Measurements from ENCODE around the gene SCN1A.

SCN1A gene

DNA sequence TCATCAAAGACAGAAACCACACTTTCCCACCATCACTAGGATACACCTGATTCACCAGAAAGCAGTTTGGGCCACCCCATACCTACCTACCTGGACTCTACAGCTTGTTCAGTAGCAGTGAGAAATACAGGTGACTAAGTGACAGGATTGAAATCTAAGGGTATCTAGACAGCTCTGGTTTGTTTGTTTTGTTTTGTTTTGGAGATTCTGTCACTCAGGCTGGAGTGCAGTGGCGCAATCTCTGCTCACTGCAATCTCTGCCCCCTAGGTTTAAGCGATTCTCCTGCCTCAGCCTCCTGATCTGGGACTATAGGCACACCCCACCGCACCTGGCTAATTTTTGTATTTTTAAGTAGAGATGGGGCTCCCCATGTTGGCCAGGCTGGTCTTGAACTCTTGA, 177.4 kb downstream of the SCN1A start:
- Histone ChIP-seq H3K4me2 (ENCODE audit: low read length) (no peak overlapping the region), H3K9ac (no peak overlapping the region), H3K4me3 (ENCODE audit: low read depth, low read length) (no peak overlapping the region), H3K4me1 (no peaks in the 10 kb centered on the region), H3K36me3 (ENCODE audit: control insufficient read depth, insufficient read depth, low read length) (no peaks in the 10 kb centered on the region), H3K27me3 (ENCODE audit: control insufficient read depth, insufficient read depth, low read length) (no peaks in the 10 kb centered on the region), H3K79me2 (peaks cover 12% of the 10 kb centered on the region), H3K9me3 (ENCODE audit: control insufficient read depth, low read length) (no peaks in the 10 kb centered on the region), H3K27ac (no peak overlapping the region), H2AFZ (no peak overlapping the region)
- TF ChIP-seq, protein P1, sequence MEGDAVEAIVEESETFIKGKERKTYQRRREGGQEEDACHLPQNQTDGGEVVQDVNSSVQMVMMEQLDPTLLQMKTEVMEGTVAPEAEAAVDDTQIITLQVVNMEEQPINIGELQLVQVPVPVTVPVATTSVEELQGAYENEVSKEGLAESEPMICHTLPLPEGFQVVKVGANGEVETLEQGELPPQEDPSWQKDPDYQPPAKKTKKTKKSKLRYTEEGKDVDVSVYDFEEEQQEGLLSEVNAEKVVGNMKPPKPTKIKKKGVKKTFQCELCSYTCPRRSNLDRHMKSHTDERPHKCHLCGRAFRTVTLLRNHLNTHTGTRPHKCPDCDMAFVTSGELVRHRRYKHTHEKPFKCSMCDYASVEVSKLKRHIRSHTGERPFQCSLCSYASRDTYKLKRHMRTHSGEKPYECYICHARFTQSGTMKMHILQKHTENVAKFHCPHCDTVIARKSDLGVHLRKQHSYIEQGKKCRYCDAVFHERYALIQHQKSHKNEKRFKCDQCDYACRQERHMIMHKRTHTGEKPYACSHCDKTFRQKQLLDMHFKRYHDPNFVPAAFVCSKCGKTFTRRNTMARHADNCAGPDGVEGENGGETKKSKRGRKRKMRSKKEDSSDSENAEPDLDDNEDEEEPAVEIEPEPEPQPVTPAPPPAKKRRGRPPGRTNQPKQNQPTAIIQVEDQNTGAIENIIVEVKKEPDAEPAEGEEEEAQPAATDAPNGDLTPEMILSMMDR (IDR thresholded peaks at IDR 0.05): no peak

DNA sequence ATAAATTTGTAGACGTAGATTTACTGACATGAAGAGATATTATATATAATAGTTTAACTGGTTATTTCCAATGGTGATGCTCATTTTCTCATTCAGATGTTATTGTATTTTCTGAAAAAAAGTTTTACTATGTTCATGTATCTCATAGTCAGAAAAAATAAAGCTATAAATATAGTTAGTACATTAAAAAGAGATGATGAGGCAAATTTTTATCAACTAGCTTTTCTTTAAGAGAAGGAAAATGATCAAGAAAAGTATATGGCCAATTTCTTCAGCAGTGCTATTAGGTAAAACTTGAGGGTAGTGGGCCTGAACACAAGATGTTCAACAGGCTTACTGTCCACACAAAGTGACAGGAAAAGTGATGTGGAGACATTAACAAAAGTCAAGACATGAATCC, 186.0 kb downstream of the SCN1A start:
- H3K27me3 ChIP-seq (ENCODE audit: control insufficient read depth, insufficient read depth, low read length): no peaks in the 10 kb centered on the region
- H3K4me2 ChIP-seq (ENCODE audit: low read length): no peak overlapping the region
- H3K79me2 ChIP-seq: no peaks in the 10 kb centered on the region
- H3K9me3 ChIP-seq (ENCODE audit: control insufficient read depth, low read length): no peaks in the 10 kb centered on the region
- H3K36me3 ChIP-seq (ENCODE audit: control insufficient read depth, insufficient read depth, low read length): no peaks in the 10 kb centered on the region
- no peak overlapping the region for H3K27ac ChIP-seq
- no peak overlapping the region for H3K9ac ChIP-seq
- no peaks in the 10 kb centered on the region for H3K4me1 ChIP-seq
- H2AFZ ChIP-seq: no peak overlapping the region
- H3K4me3 ChIP-seq (ENCODE audit: low read depth, low read length): no peak overlapping the region
- TF ChIP-seq, protein P1 (IDR thresholded peaks at IDR 0.05): no peak

DNA sequence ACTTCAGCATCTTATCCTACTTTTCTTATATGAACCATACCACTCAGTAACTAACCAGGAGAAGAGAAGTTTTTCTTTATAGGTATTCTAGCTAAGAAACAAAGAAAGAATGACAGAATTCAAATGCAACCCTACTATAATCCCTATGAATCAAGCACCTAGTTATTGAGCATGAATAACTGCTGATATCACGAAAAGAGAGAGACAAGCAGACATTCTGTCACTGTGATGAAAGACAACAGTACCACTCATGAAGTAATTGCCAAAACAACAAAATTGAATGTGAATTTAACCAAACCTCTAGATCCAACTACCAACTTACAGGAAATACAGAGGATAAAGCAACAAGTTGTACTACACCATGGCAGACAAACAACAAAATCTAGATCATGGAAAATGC, 189.6 kb downstream of the SCN1A start:
- Histone ChIP-seq H3K4me1 (no peaks in the 10 kb centered on the region), H3K9me3 (ENCODE audit: control insufficient read depth, low read length) (no peaks in the 10 kb centered on the region), H3K9ac (no peak overlapping the region), H3K27me3 (ENCODE audit: control insufficient read depth, insufficient read depth, low read length) (no peaks in the 10 kb centered on the region), H3K79me2 (no peaks in the 10 kb centered on the region), H3K4me3 (ENCODE audit: low read depth, low read length) (no peak overlapping the region), H3K36me3 (ENCODE audit: control insufficient read depth, insufficient read depth, low read length) (no peaks in the 10 kb centered on the region), H3K27ac (no peak overlapping the region), H3K4me2 (ENCODE audit: low read length) (no peak overlapping the region), H2AFZ (no peak overlapping the region)
- TF ChIP-seq, protein P1 (IDR thresholded peaks at IDR 0.05): no peak
